GM12878 (cell line): Measurements from ENCODE around the gene NID1. TPM values are rescaled to one million over a fixed set of nuclear protein-coding genes. Genes with fewer than 3 reads are reported as not detected.

Experiments
- ATAC-seq: fragments of 200-7000 bp; cut with Tn5 transposase; 3 replicates; pipeline ENCODE4 v1.9.1; 2020; ENCODE audit warnings: mild to moderate bottlenecking, moderate library complexity
- BruUV-seq: library from RNA; stranded (reverse); fragments of 400-500 nt; replicated peaks from 2 replicates; lab custom pipeline; 2021; lab: Mats Ljungman, UMichigan
- CTCF ChIA-PET: fragments of 300-600 bp; sonication (Branson Sonifier 250); formaldehyde crosslinking; extraction: SDS; loops from one replicate; lab custom pipeline; 2021; ENCODE audit warnings: inconsistent platforms; lab: Yijun Ruan, JAX
- POLR2A ChIA-PET: fragments of 350-600 bp; formaldehyde crosslinking; extraction: SDS; loops from one replicate; lab custom pipeline; 2021; ENCODE audit warnings: inconsistent platforms; lab: Charles Lee
- RAD21 ChIA-PET: fragments of 300-600 bp; sonication (Branson Sonifier 250); formaldehyde crosslinking; loops from one replicate; lab custom pipeline; 2023; ENCODE audit warnings: antibody characterized with exemption; ENCODE audit not compliant: unreplicated experiment; lab: Charles Lee
- SMC1A ChIA-PET: fragments of 300-600 bp; sonication (Branson Sonifier 250); formaldehyde crosslinking; loops from one replicate; lab custom pipeline; 2023; ENCODE audit not compliant: unreplicated experiment, uncharacterized antibody; lab: Charles Lee
- DNase-seq: peaks from one replicate; pipeline ENCODE4 v3.0.0-alpha.2; 2011; ENCODE audit warnings: low read depth, low spot score
- FAIRE-seq: peaks from 3 replicates; lab custom pipeline; 2011; peaks lifted over from hg19 to GRCh38; lab: Jason Lieb, UNC
- H2AFZ ChIP-seq: 2 replicates; pipeline ENCODE4 v1.6.0; 2011; ENCODE audit warnings: low read depth, low read length, control low read depth; ENCODE audit not compliant: control insufficient read depth
- H3K27ac ChIP-seq: 2 replicates; pipeline ENCODE4 v1.5.1; 2011; ENCODE audit warnings: control low read depth; ENCODE audit not compliant: control insufficient read depth, insufficient read depth
- H3K27me3 ChIP-seq, 2 experiments: replicated peaks in 1 of 2; 2 replicates each; pipeline versions ENCODE4 v1.6.0 to v1.6.1; 2011; ENCODE audit warnings: low read length in 1 of 2; ENCODE audit not compliant: control insufficient read depth in 2 of 2, insufficient read depth in 2 of 2
- H3K36me3 ChIP-seq, 2 experiments: 2 replicates each; pipeline ENCODE4 v1.5.1; 2011; ENCODE audit warnings: low read length in 1 of 2; ENCODE audit not compliant: control insufficient read depth in 2 of 2, insufficient read depth in 2 of 2
- H3K4me1 ChIP-seq: 2 replicates; pipeline ENCODE4 v1.6.1; 2011; ENCODE audit warnings: mild to moderate bottlenecking, low read length, moderate library complexity, mixed read lengths; ENCODE audit not compliant: control insufficient read depth, insufficient read depth
- H3K4me2 ChIP-seq: 2 replicates; pipeline ENCODE4 v1.6.0; 2011; ENCODE audit warnings: control low read depth; ENCODE audit not compliant: control insufficient read depth, insufficient read depth
- H3K4me3 ChIP-seq: fragments of 200-600 bp; sonication (generic); 2 replicates; pipeline ENCODE4 v1.5.1; 2016
- H3K79me2 ChIP-seq: 2 replicates; pipeline ENCODE4 v1.6.0; 2011; ENCODE audit warnings: low read length; ENCODE audit not compliant: control insufficient read depth, insufficient read depth
- H3K9ac ChIP-seq: 2 replicates; pipeline ENCODE4 v1.8.0; 2011; ENCODE audit warnings: low read length, control low read depth, mixed read lengths; ENCODE audit not compliant: control insufficient read depth, insufficient read depth
- H3K9me3 ChIP-seq: replicated peaks from 3 replicates; pipeline ENCODE4 v1.5.1; 2011; ENCODE audit warnings: mild to moderate bottlenecking, low read length; ENCODE audit not compliant: control insufficient read depth, insufficient read depth
- H4K20me1 ChIP-seq: 2 replicates; pipeline ENCODE4 v1.6.0; 2011; ENCODE audit not compliant: control insufficient read depth, insufficient read depth
- CHD4 ChIP-seq: fragments of 200-600 bp; sonication (generic); IDR thresholded peaks from 2 replicates; pipeline ENCODE4 v1.6.1; 2016; ENCODE audit warnings: mild to moderate bottlenecking
- E2F8 ChIP-seq: fragments of 450-650 bp; IDR thresholded peaks from 2 replicates; pipeline ENCODE4 v1.6.1; 2018; ENCODE audit warnings: mild to moderate bottlenecking, low read depth, moderate library complexity; ENCODE audit not compliant: partially characterized antibody
- HDAC6 ChIP-seq: fragments of 200-600 bp; sonication (generic); IDR thresholded peaks from one replicate; pipeline ENCODE4 v1.8.0; 2017; ENCODE audit warnings: antibody characterized with exemption; ENCODE audit not compliant: unreplicated experiment
- IRF5 ChIP-seq: fragments of 450-650 bp; IDR thresholded peaks from 2 replicates; pipeline ENCODE4 v1.6.1; 2017; ENCODE audit warnings: borderline replicate concordance
- MEF2A ChIP-seq: IDR thresholded peaks from 2 replicates; pipeline ENCODE4 v1.6.1; 2011; ENCODE audit warnings: low read depth, mild to moderate bottlenecking, low read length, moderate library complexity; ENCODE audit not compliant: insufficient read depth
- MEF2B ChIP-seq: fragments of 450-650 bp; IDR thresholded peaks from 2 replicates; pipeline ENCODE4 v1.6.1; 2018; ENCODE audit warnings: mild to moderate bottlenecking, moderate library complexity; ENCODE audit not compliant: partially characterized antibody, poor library complexity, severe bottlenecking
- NFXL1 ChIP-seq: fragments of 450-650 bp; IDR thresholded peaks from 2 replicates; pipeline ENCODE4 v1.6.1; 2017; ENCODE audit warnings: antibody characterized with exemption, mild to moderate bottlenecking, borderline replicate concordance
- NR2C1 ChIP-seq: fragments of 450-650 bp; IDR thresholded peaks from 2 replicates; pipeline ENCODE4 v1.6.1; 2017; ENCODE audit warnings: antibody characterized with exemption, mild to moderate bottlenecking, moderate library complexity
- RB1 ChIP-seq: fragments of 450-650 bp; formaldehyde crosslinking; IDR thresholded peaks from 2 replicates; pipeline ENCODE4 v1.6.1; 2017; ENCODE audit warnings: mild to moderate bottlenecking, borderline replicate concordance
- RUNX3 ChIP-seq: IDR thresholded peaks from 2 replicates; pipeline ENCODE4 v1.6.1; 2012; ENCODE audit warnings: low read length, inconsistent platforms
- SMC3 ChIP-seq: IDR thresholded peaks from 2 replicates; pipeline ENCODE4 v1.6.1; 2011; ENCODE audit warnings: low read length, improper control_type of control experiment, borderline replicate concordance
- SPI1 ChIP-seq: IDR thresholded peaks from 2 replicates; pipeline ENCODE4 v1.6.1; 2011; ENCODE audit warnings: low read depth, mild to moderate bottlenecking, low read length, moderate library complexity, borderline replicate concordance; ENCODE audit not compliant: insufficient read depth
- SUPT20H ChIP-seq: IDR thresholded peaks from 2 replicates; pipeline ENCODE4 v1.6.1; 2011; ENCODE audit warnings: low read depth, mild to moderate bottlenecking, low read length, moderate library complexity, borderline replicate concordance; ENCODE audit not compliant: control insufficient read depth
- SUZ12 ChIP-seq: fragments of 200-600 bp; sonication (generic); IDR thresholded peaks from one replicate; pipeline ENCODE4 v1.6.1; 2018; ENCODE audit warnings: antibody characterized with exemption, mild to moderate bottlenecking; ENCODE audit not compliant: unreplicated experiment
- USF2 ChIP-seq: IDR thresholded peaks from 2 replicates; pipeline ENCODE4 v1.6.1; 2011; ENCODE audit warnings: low read depth, low read length, improper control_type of control experiment, borderline replicate concordance
- WGBS: methylation state at CpG from one replicate; pipeline ENCODE4 v1.1.6; 2016; ENCODE audit warnings: low lambda C conversion rate; ENCODE audit not compliant: insufficient replicate concordance, insufficient coverage; ENCODE audit errors: missing lambda C conversion rate; 5-methylcytosine and 5-hydroxymethylcytosine counted together
- in situ Hi-C: fragments of 300-500 bp; cut with MboI; formaldehyde crosslinking; loops from 9 replicates; pipeline ENCODE4 v1.14.3; 2018; ENCODE audit warnings: mixed read lengths
- intact Hi-C: fragments of 100-400 bp; cut with micrococcal nuclease; formaldehyde crosslinking; loops from one replicate; pipeline ENCODE4 v1.14.2; 2022; ENCODE audit not compliant: unreplicated experiment
- polyA plus RNA-seq, 11 experiments: library from polyadenylated mRNA; depleted of rRNA in 4 of 11; unstranded in 6 of 11; stranded (reverse) in 5 of 11; fragments of >200 nt; fragmentation: Nextera tagmentation in 4 of 11; fragmentation: Illumina TruSeq in 1 of 11; extraction: Ambion mirVana in 4 of 11; extraction: Trizol in 1 of 11; gene quantifications; 1 replicate in 1 of 11; 2 replicates in 10 of 11; pipeline versions ENCODE4 v1.2.1 to v1.2.3, GENCODE V29; 2011 to 2016; ENCODE audit warnings: inconsistent platforms in 2 of 11, missing spikeins in 2 of 11, low read depth in 1 of 11
- total RNA-seq, 4 experiments: library from RNA; depleted of rRNA in 3 of 4; stranded (reverse); fragments of >200 nt in 3 of 4; fragmentation: Illumina TruSeq in 1 of 4; extraction: Trizol in 1 of 4; gene quantifications; 2 replicates each; pipeline versions ENCODE4 v1.2.1 to v1.2.3, GENCODE V29; 2013 to 2021

Gene NID1
- total and polyA plus RNA-seq, 10 of the 15 experiments (the other 5 are each of a cell fraction or from before 2014, with no cell fraction given) = 4.2 to 25.7 (median 11.3) TPM

GRCh38 chr1:235971571-235972310, 93.1 kb downstream of the NID1 start (continued):
- no peak for TF ChIP-seq E2F8
- TF ChIP-seq RUNX3 = 0 out of 2 replicates have a peak, but pooled peaks have one; percentile 5
- TF ChIP-seq NR2C1 = no peak
- peak; percentile 38 for TF ChIP-seq USF2
- peak; percentile 48; the same call in 1 of the 2 replicates for TF ChIP-seq MEF2A
- peak; percentile 66; the same call in 1 of the 2 replicates for TF ChIP-seq RB1

GRCh38 chr1:235971020-235971419, 93.9 kb downstream of the NID1 start:
- intact Hi-C loops = loop anchor here (1.0 to 2.0 kb wide), 6 partner anchors 17 to 458 kb away; partner anchors contain the start of gene LYST
- no peak for FAIRE-seq
- ChIA-PET CTCF (interaction anchor here (0.6 to 5.1 kb wide), 71 partner anchors 9 to 864 kb away, joined by 3 to 106 read pairs (median 7); partner anchors contain the start of genes LYST and NID1), POLR2A (interaction anchor here (0.6 to 1.8 kb wide), 10 partner anchors 13 to 467 kb away, joined by 3 to 9 read pairs (median 5); partner anchors contain the start of genes B3GALNT2 and NID1), RAD21 (interaction anchor here (0.5 to 3.1 kb wide), 49 partner anchors 8 to 467 kb away, joined by 3 to 67 read pairs (median 6); partner anchors contain the start of genes B3GALNT2, LYST and NID1), SMC1A (interaction anchor here (0.6 to 7.0 kb wide), 58 partner anchors 14 to 459 kb away, joined by 3 to 131 read pairs (median 6); partner anchors contain the start of genes LYST and NID1)
- H3K4me1 ChIP-seq = peaks cover 7% of the 10 kb centered on the region
- TF ChIP-seq SUZ12 (no peak), MEF2B (no peak), CHD4 (no peak), IRF5 (no peak), SMC3 (no peak), SPI1 (no peak), SUPT20H (no peak), HDAC6 (no peak), NFXL1 (no peak)
- peak overlapping the region; percentile 84 for H2AFZ ChIP-seq
- ATAC-seq = no peak
- DNase-seq = no peak
- no peak overlapping the region for H3K9ac ChIP-seq
- no peaks in the 10 kb centered on the region for H3K36me3 ChIP-seq
- H3K9me3 ChIP-seq = no peaks in the 10 kb centered on the region
- BruUV-seq = no TSS peak
- no peaks in the 10 kb centered on the region for H3K79me2 ChIP-seq
- H3K27me3 ChIP-seq = no peaks in the 10 kb centered on the region
- H3K27ac ChIP-seq = no peak overlapping the region
- in situ Hi-C loops = loop anchor here (5.0 kb wide), 1 partner anchor 459 kb away; no protein-coding TSS in a partner anchor
- H3K4me2 ChIP-seq = no peak overlapping the region
- H4K20me1 ChIP-seq = no peaks in the 10 kb centered on the region
- 83% methylated on average over 3 of the region's 3 CpGs for WGBS
- H3K4me3 ChIP-seq = no peak overlapping the region
